Anterior cingulate cortex (tissue), 58 donors: ENCODE measurements around the gene CROCC.
"Not testable (repeated sequence)": the region's sequence is repeated elsewhere in the genome, so short reads cannot be mapped to it uniquely, and the experiment has no call there.

Experiments
- DNase-seq, 58 donors: peaks; one replicate each; lab custom pipeline; 2025; lab: John Stamatoyannopoulos, UW

The CROCC gene

GRCh38 chr1:16914928-16915626 lies 6.7 kb upstream of the CROCC start:
- peak in 4 of 58 donors; percentile 24 to 54 (median 42) for DNase-seq

- DNase-seq: peak in 11 of 58 donors; percentile 16 to 54 (median 42)
Measured at GRCh38 chr1:16915627-16915973, 6.1 kb upstream of the CROCC start.

- not testable (repeated sequence) for DNase-seq
Measured at GRCh38 chr1:16916036-16916880, 5.5 kb upstream of the CROCC start.

- no peak for DNase-seq
Measured at GRCh38 chr1:16918371-16918770, 3.4 kb upstream of the CROCC start.

- not testable (repeated sequence) for DNase-seq
Measured at GRCh38 chr1:16918936-16919665, 2.6 kb upstream of the CROCC start.

GRCh38 chr1:16920951-16921350 lies 780 bp upstream of the CROCC start:
- DNase-seq: no peak

- no peak for DNase-seq
Measured at GRCh38 chr1:16922466-16922865, 735 bp downstream of the CROCC start.

- DNase-seq: peak in 3 of 58 donors; percentile 7 to 34 (median 14)
Measured at GRCh38 chr1:16922885-16923431, 1.2 kb downstream of the CROCC start.

GRCh38 chr1:16924216-16924918 lies 2.6 kb downstream of the CROCC start:
- DNase-seq: no peak

GRCh38 chr1:16924919-16925477 lies 3.3 kb downstream of the CROCC start:
- DNase-seq: no peak

- peak in 2 of 58 donors; percentile 37 to 65 for DNase-seq
Measured at GRCh38 chr1:16925635-16926490, 4.1 kb downstream of the CROCC start.

GRCh38 chr1:16926491-16927073 lies 4.9 kb downstream of the CROCC start:
- DNase-seq: peak in 35 of 58 donors; percentile 19 to 82 (median 47)

GRCh38 chr1:16927256-16927655 lies 5.5 kb downstream of the CROCC start:
- no peak for DNase-seq

- no peak for DNase-seq
Measured at GRCh38 chr1:16927711-16928485, 6.2 kb downstream of the CROCC start.

- not testable (repeated sequence) for DNase-seq
Measured at GRCh38 chr1:16929146-16930041, 7.7 kb downstream of the CROCC start.

- DNase-seq: not testable (repeated sequence)
Measured at GRCh38 chr1:16931206-16931934, 9.6 kb downstream of the CROCC start.
